Neural cell (in vitro differentiated cells): ENCODE measurements around the gene NCF4. TPM values are rescaled to one million over a fixed set of nuclear protein-coding genes. Genes with fewer than 3 reads are reported as not detected.

Experiments used
- H2AFZ ChIP-seq: fragments of 200-600, 300-800 bp; sonication (generic), shearing (Covaris generic); 2 replicates; pipeline ENCODE4 v1.6.0; 2014; ENCODE audit warnings: low read depth, mild to moderate bottlenecking, antibody characterized with exemption, low read length, moderate library complexity
- H3F3A ChIP-seq: fragments of 200-600 bp; shearing (Covaris generic); 2 replicates; pipeline ENCODE4 v1.6.1; 2016; ENCODE audit warnings: mild to moderate bottlenecking, moderate library complexity, mixed read lengths, antibody characterized with exemption, low read length; ENCODE audit not compliant: insufficient read depth, poor library complexity, severe bottlenecking
- H3K27ac ChIP-seq: fragments of 200-600, 300-800 bp; sonication (generic), shearing (Covaris generic); 2 replicates; pipeline ENCODE4 v1.5.1; 2014; ENCODE audit warnings: mild to moderate bottlenecking, low read length, moderate library complexity
- H3K27me3 ChIP-seq: fragments of 300-800, 200-600 bp; sonication (generic), shearing (Covaris generic); 2 replicates; pipeline ENCODE4 v1.6.0; 2014; ENCODE audit warnings: mild to moderate bottlenecking, low read depth, low read length, moderate library complexity; ENCODE audit not compliant: insufficient read depth
- H3K36me3 ChIP-seq: fragments of 300-800, 200-600 bp; sonication (generic), shearing (Covaris generic); 2 replicates; pipeline ENCODE4 v1.5.1; 2014; ENCODE audit warnings: mild to moderate bottlenecking, antibody characterized with exemption, low read length, moderate library complexity; ENCODE audit not compliant: insufficient read depth
- H3K4me2 ChIP-seq: fragments of 300-800, 200-600 bp; sonication (generic), shearing (Covaris generic); 2 replicates; pipeline ENCODE4 v1.6.0; 2014; ENCODE audit warnings: mild to moderate bottlenecking, low read length
- H3K4me3 ChIP-seq: fragments of 300-800, 200-600 bp; sonication (generic), shearing (Covaris generic); 2 replicates; pipeline ENCODE4 v1.5.1; 2014; ENCODE audit warnings: mild to moderate bottlenecking, low read length, moderate library complexity
- H3K79me2 ChIP-seq: fragments of 200-600 bp; shearing (Covaris generic); replicated peaks from 2 replicates; pipeline ENCODE4 v1.6.0; 2014; ENCODE audit warnings: mild to moderate bottlenecking, low read length, moderate library complexity; ENCODE audit not compliant: insufficient read depth
- H3K9ac ChIP-seq: fragments of 300-800, 200-600 bp; sonication (generic), shearing (Covaris generic); 2 replicates; pipeline ENCODE4 v1.6.1; 2016; ENCODE audit warnings: mild to moderate bottlenecking, low read length, mixed read lengths
- H3K9me2 ChIP-seq: fragments of 200-600 bp; shearing (Covaris generic); 2 replicates; pipeline ENCODE4 v1.6.1; 2016; ENCODE audit warnings: mild to moderate bottlenecking, low read length, mixed read lengths; ENCODE audit not compliant: insufficient read depth
- H3K9me3 ChIP-seq: fragments of 200-600, 300-800 bp; sonication (generic), shearing (Covaris generic); 2 replicates; pipeline ENCODE4 v1.6.1; 2016; ENCODE audit warnings: mild to moderate bottlenecking, mixed run types, low read length, moderate library complexity, mixed read lengths
- H4K20me1 ChIP-seq: fragments of 200-600 bp; shearing (Covaris generic); 2 replicates; pipeline ENCODE4 v1.6.1; 2016; ENCODE audit warnings: mild to moderate bottlenecking, mixed run types; ENCODE audit not compliant: insufficient read depth
- CTCF ChIP-seq: fragments of 450-650 bp; IDR thresholded peaks from 2 replicates; pipeline ENCODE4 v1.5.1; 2014; ENCODE audit warnings: antibody characterized with exemption, mild to moderate bottlenecking, moderate library complexity; ENCODE audit not compliant: poor library complexity, severe bottlenecking
- EP300 ChIP-seq: fragments of 450-650 bp; conservative IDR thresholded peaks from 2 replicates; pipeline ENCODE4 v1.6.1; 2014; ENCODE audit warnings: antibody characterized with exemption, mild to moderate bottlenecking, moderate library complexity; ENCODE audit not compliant: poor library complexity, severe bottlenecking
- EZH2 ChIP-seq: fragments of 200-600, 300-800 bp; shearing (Covaris generic), sonication (generic); IDR thresholded peaks from 2 replicates; pipeline ENCODE4 v1.6.1; 2014; ENCODE audit warnings: antibody characterized with exemption, low read length, borderline replicate concordance, mild to moderate bottlenecking; ENCODE audit not compliant: insufficient read depth, poor library complexity, severe bottlenecking
- MXI1 ChIP-seq: fragments of 450-650 bp; conservative IDR thresholded peaks from 2 replicates; pipeline ENCODE4 v1.6.1; 2014; ENCODE audit warnings: antibody characterized with exemption, mild to moderate bottlenecking; ENCODE audit not compliant: poor library complexity, severe bottlenecking
- POLR2AphosphoS5 ChIP-seq: IDR thresholded peaks from 2 replicates; pipeline ENCODE4 v1.6.1; 2012
- RAD21 ChIP-seq: fragments of 450-650 bp; conservative IDR thresholded peaks from 2 replicates; pipeline ENCODE4 v1.6.1; 2014; ENCODE audit warnings: antibody characterized with exemption, mild to moderate bottlenecking, moderate library complexity
- REST ChIP-seq: IDR thresholded peaks from 2 replicates; pipeline ENCODE4 v1.6.1; 2012; ENCODE audit warnings: borderline replicate concordance
- SMC3 ChIP-seq: fragments of 450-650 bp; conservative IDR thresholded peaks from 2 replicates; pipeline ENCODE4 v1.6.1; 2014; ENCODE audit warnings: antibody characterized with exemption, mild to moderate bottlenecking, moderate library complexity; ENCODE audit not compliant: poor library complexity
- TAF1 ChIP-seq: IDR thresholded peaks from 2 replicates; pipeline ENCODE4 v1.6.1; 2012; ENCODE audit warnings: low read depth
- polyA plus RNA-seq: library from polyadenylated mRNA; depleted of rRNA; stranded (reverse); fragments of >200 nt; gene quantifications from 2 replicates; pipeline ENCODE4 v1.2.3, GENCODE V29; 2014

NCF4 gene
- polyA plus RNA-seq, 1 donor from 2014 or later, result not detected

- TF ChIP-seq RAD21 (peak; percentile 82), POLR2AphosphoS5 (no peak), TAF1 (no peak), EZH2 (no peak), REST (no peak), EP300 (no peak), CTCF (peak; percentile 100), SMC3 (peak; percentile 98), MXI1 (no peak)
- Histone ChIP-seq H3K9me2 (no peaks in the 10 kb centered on the region), H3K4me3 (no peak overlapping the region), H4K20me1 (no peaks in the 10 kb centered on the region), H3K27me3 (peaks cover 14% of the 10 kb centered on the region), H2AFZ (no peak overlapping the region), H3K27ac (no peak overlapping the region), H3K9ac (no peak overlapping the region), H3F3A (no peaks in the 10 kb centered on the region), H3K9me3 (no peaks in the 10 kb centered on the region), H3K36me3 (no peaks in the 10 kb centered on the region), H3K4me2 (no peak overlapping the region), H3K79me2 (no peaks in the 10 kb centered on the region)
Observed at GRCh38 chr22:36856121-36856791, 4.5 kb upstream of the NCF4 start.

GRCh38 chr22:36856792-36857135 is 4.0 kb upstream of the NCF4 start:
- Histone ChIP-seq H3F3A (no peaks in the 10 kb centered on the region), H3K79me2 (no peaks in the 10 kb centered on the region), H3K9me3 (no peaks in the 10 kb centered on the region), H3K36me3 (no peaks in the 10 kb centered on the region), H2AFZ (no peak overlapping the region), H3K27me3 (peaks cover 14% of the 10 kb centered on the region), H3K4me3 (no peak overlapping the region), H3K9ac (no peak overlapping the region), H4K20me1 (no peaks in the 10 kb centered on the region), H3K9me2 (no peaks in the 10 kb centered on the region), H3K4me2 (no peak overlapping the region), H3K27ac (no peak overlapping the region)
- no peak for TF ChIP-seq REST
- no peak for TF ChIP-seq SMC3
- no peak for TF ChIP-seq RAD21
- TF ChIP-seq EP300, result no peak
- TF ChIP-seq CTCF, result no peak
- TF ChIP-seq MXI1, result no peak
- TF ChIP-seq EZH2, result no peak
- no peak for TF ChIP-seq TAF1
- TF ChIP-seq POLR2AphosphoS5, result no peak
